Measurements from ENCODE around the gene GUK1.

- TF ChIP-seq CTCF (IDR thresholded peaks at IDR 0.05; ENCODE audit: insufficient read depth, low read length): no peak
- TF ChIP-seq SPI1 (IDR thresholded peaks at IDR 0.05; ENCODE audit: borderline replicate concordance, low read depth): no peak
- TF ChIP-seq REST (IDR thresholded peaks at IDR 0.05; ENCODE audit: insufficient replicate concordance, low read depth): no peak
- TF ChIP-seq GABPA (IDR thresholded peaks at IDR 0.05; ENCODE audit: low read depth): no peak
- no peak for TF ChIP-seq POLR2AphosphoS5 (IDR thresholded peaks at IDR 0.05; ENCODE audit: low read depth)
These were observed 30.1 kb upstream of the GUK1 start for GRCh38 chr1:228109962-228110488.

All from HL-60 (cell line).